SJSA1 (cell line): ENCODE results near the gene WDR27. TPM values are rescaled to one million over a fixed set of nuclear protein-coding genes. Genes with fewer than 3 reads are reported as not detected.

Experiments
- DNase-seq, 2 experiments: peaks; one replicate each; pipeline ENCODE4 v3.0.0-alpha.2; 2015 to 2020; ENCODE audit warnings: low spot score in 2 of 2, low read depth in 1 of 2
- H3K27ac ChIP-seq: fragments of 250-450 bp; sonication (Bioruptor Pico); 2 replicates; pipeline ENCODE4 v1.5.1; 2020; ENCODE audit warnings: mild to moderate bottlenecking, moderate library complexity
- H3K27me3 ChIP-seq: fragments of 250-450 bp; sonication (Bioruptor Pico); replicated peaks from 2 replicates; pipeline ENCODE4 v1.5.1; 2020; ENCODE audit warnings: mild to moderate bottlenecking, moderate library complexity
- H3K36me3 ChIP-seq: fragments of 250-450 bp; sonication (Bioruptor Pico); 2 replicates; pipeline ENCODE4 v1.5.1; 2020; ENCODE audit warnings: mild to moderate bottlenecking
- H3K4me1 ChIP-seq: fragments of 250-450 bp; sonication (Bioruptor Pico); replicated peaks from 2 replicates; pipeline ENCODE4 v1.6.1; 2021; ENCODE audit warnings: mild to moderate bottlenecking
- H3K4me3 ChIP-seq: fragments of 250-450 bp; sonication (Bioruptor Pico); 2 replicates; pipeline ENCODE4 v1.5.1; 2020; ENCODE audit warnings: mild to moderate bottlenecking
- H3K9me3 ChIP-seq: fragments of 250-450 bp; sonication (Bioruptor Pico); replicated peaks from 2 replicates; pipeline ENCODE4 v1.5.1; 2020; ENCODE audit warnings: mild to moderate bottlenecking
- total RNA-seq: library from RNA; depleted of rRNA; stranded (reverse); fragments of >200 nt; shearing (Covaris generic); gene quantifications from 2 replicates; pipeline ENCODE4 v1.2.3, GENCODE V29; 2014; rRNA removed

WDR27 gene
- total RNA-seq, 1 experiment from 2014 or later: 9.6 TPM

DNA sequence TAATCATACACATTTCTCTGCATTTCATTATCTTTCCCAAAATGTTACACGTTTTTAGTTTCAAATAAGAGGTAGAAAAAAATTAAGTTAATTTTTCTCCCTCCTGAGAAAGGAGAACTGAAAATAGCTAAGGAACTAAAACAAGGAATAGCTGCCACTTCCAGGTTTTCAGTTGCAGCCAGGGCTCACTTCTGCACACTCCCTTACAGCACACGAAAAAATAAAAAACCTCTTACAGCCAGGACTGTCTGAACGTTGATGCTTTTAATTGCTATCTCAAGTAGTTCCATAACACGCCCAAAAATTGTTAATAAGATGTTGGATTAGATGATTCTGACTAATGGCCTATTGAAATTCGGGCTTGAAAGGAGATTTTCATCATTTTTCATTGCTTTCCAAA, 294.5 kb downstream of the WDR27 start:
- Histone ChIP-seq H3K27ac (no peak overlapping the region), H3K27me3 (no peaks in the 10 kb centered on the region), H3K4me1 (no peaks in the 10 kb centered on the region), H3K36me3 (no peaks in the 10 kb centered on the region), H3K4me3 (no peak overlapping the region), H3K9me3 (no peaks in the 10 kb centered on the region; the same call in 1 of the 2 replicates)
- no peak for DNase-seq

Other genes starting within 250 kb of the WDR27 start
- 34.0 and 44.7 TPM in 2 replicates for gene C6orf120, start 97 bp upstream of the WDR27 start, total RNA-seq
- 21.1 and 33.4 TPM in 2 replicates for gene PHF10, start 22.5 kb upstream of the WDR27 start, total RNA-seq
- 0.68 and 1.1 TPM in 2 replicates for gene DYNLT2, start 49.5 kb upstream of the WDR27 start, total RNA-seq
- 11.3 and 13.4 TPM in 2 replicates for gene ERMARD, start 49.6 kb upstream of the WDR27 start, total RNA-seq